Dermis microvascular lymphatic vessel endothelial cell (primary cell): Measurements from ENCODE around the gene DPH7. TPM values are rescaled to one million over a fixed set of nuclear protein-coding genes. Genes with fewer than 3 reads are reported as not detected.
A peak's percentile ranks its signal among the peaks of the same experiment; 100 is the strongest.
"Not testable (repeated sequence)": the region's sequence is repeated elsewhere in the genome, so short reads cannot be mapped to it uniquely, and the experiment has no call there.

Source experiments
- DNase-seq, 2 donors: peaks; one replicate each; pipeline versions ENCODE4 v3.0.0 to v3.0.0-alpha.2; 2010; ENCODE audit warnings: low read depth in 2 of 2
- total RNA-seq: library from RNA; depleted of rRNA; stranded (reverse); fragments of >200 nt; gene quantifications from 2 replicates; pipeline ENCODE4 v1.2.1, GENCODE V29; 2014

DPH7 gene
- total RNA-seq, 1 donor from 2014 or later = 15.5 TPM

DNA sequence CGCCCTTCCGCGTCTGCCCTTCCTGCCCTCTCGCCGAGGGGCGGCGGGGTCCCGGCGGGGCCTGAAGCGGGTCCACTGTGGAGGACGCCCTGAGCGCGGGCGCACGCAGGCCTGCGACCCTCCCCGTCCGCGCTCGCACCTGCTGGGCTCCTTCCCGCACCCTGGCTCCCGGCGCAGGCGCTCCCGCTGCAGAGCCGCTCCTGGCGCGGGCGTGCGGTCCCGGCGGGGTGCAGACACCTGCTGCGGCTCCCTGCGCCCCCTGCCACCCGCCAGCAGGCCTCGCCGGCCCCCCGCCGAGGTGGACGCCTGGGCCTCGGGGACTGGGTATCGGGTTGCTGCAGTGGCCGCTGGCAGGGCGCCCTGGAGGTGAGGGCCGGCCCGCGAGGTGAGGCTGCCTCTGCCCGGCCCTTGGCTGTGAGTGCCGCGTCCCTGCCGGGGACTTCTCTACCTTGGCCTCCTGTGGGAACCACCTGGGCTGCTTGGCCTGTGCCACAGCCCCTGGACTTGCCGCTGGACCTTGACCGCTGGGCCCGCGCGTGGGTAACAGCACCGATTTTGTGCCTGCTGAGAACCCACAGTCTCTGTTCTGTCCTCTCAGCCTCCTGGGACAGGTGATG lies 27.4 kb upstream of the DPH7 start:
- peak in 1 of 2 donors; percentile 18 for DNase-seq

DNA sequence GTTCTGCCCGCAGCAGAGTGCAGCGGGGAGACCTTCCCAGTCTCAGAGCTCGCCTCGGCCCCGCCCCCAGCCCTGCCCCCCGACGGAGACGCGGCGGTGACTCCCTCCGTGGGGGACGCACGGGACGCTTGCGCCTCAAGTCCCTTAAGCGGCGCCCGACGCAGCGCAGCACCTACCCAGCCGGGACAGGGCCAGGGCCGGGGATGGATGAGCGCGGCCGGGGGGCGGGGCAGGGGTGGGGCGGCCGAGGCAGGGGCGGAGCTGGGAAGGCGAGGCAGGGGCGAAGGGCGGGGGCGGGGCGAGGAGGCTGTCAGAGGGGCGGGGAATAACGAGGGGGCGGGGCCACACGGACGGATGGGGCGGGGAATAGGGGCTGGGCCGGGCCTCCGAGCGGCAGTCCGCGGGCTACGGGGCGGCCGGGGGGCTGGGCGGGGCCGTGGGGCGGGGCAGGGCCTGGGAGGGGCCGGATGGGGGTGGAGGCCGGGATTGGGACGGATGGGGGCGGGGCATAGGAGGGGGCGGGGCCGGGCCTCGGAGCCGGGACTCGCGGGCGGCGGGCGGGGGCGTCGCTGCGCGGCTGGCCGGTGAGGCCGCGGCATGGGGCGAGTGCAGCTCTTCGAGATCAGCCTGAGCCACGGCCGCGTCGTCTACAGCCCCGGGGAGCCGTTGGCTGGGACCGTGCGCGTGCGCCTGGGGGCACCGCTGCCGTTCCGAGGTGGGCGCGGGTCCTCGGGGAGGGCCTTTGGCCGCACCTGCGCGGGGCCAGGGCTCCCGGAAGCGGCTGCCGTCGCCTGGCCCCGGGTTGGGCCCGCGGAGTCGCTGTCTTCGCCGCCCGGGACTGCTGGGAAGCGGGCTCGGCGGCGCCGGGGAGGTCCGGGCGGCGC lies 26.6 kb upstream of the DPH7 start, which contains the start of gene ARRDC1:
ARRDC1 (plus strand) TSS at position 566 of the 884 bp plus-strand sequence; CDS start at position 598, 32 bp downstream.
- peak; percentile 61 to 92 for DNase-seq

GRCh38 chr9:137604345-137605086 lies 25.8 kb upstream of the DPH7 start:
- no peak for DNase-seq

- no peak for DNase-seq
These were observed 25.2 kb upstream of the DPH7 start for GRCh38 chr9:137603879-137604278.

DNA sequence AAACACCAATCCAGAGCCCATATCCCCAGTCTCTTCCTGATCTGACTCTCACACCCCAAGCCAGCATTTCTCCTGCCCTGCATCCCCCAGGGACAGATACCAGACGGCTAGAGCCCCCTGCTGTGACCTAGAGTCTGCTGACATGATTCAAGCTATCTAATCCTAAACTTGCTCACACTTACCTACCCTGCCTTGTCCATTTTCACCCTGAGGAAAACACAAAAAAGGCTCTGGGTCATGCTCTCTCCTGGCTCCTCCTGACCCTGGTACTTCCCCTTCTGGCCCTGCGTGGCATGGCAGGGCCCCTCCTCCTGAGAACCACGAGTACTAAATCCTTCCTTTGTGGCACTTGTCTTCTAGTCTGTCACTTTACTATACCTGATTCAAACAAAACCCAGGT lies 23.9 kb upstream of the DPH7 start:
- no peak for DNase-seq

- no peak for DNase-seq
These were observed 20.2 kb upstream of the DPH7 start for GRCh38 chr9:137598943-137599342.

- not testable (repeated sequence) for DNase-seq
These were observed 17.9 kb upstream of the DPH7 start for GRCh38 chr9:137596577-137596976.

DNA sequence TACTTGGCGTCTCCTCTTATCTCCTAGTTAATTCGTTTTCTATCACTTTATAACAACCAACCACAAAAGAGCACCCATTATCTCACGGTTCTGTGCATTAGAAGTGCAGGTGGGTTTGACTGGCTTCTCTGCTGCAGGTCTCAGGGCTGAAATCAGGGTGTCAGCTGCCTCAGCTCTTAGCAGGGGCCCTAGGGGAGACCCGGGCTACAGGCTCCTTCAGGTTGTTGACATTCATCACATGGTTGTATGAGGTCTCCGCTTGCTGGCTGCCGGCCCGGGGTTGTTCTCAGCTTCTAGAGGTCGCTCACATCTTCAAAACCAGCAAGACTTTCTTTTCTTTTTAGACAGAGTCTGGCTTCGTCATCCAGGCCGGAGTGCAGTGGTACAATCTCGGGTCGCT lies 14.5 kb upstream of the DPH7 start:
- DNase-seq = no peak

DNA sequence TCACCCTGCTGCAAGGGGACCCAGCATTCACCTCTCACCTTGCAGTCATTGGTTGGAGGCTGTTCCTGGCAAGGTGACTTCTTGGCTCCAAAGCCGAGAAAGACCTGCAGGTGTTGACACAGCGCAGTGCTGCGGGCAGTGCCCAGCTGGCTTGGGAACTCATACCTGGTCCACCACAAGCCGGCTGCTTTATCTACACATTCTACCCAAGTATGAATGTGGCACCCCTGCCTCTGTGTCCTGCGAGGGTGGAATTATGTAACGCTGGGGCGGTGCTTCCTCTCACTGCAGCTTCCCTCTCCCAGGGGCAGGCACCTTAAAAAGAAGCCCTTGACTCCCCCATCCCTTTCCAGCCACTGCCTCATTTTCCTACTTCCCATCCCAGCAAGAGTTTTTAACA lies 14.0 kb upstream of the DPH7 start:
- DNase-seq = no peak

GRCh38 chr9:137590469-137591383 lies 12.0 kb upstream of the DPH7 start, which contains the start of gene ZMYND19:
Gene ZMYND19 (minus strand): TSS chr9:137590512. CDS start chr9:137590263, 249 bp downstream.
- peak; percentile 72 to 91 for DNase-seq

DNA sequence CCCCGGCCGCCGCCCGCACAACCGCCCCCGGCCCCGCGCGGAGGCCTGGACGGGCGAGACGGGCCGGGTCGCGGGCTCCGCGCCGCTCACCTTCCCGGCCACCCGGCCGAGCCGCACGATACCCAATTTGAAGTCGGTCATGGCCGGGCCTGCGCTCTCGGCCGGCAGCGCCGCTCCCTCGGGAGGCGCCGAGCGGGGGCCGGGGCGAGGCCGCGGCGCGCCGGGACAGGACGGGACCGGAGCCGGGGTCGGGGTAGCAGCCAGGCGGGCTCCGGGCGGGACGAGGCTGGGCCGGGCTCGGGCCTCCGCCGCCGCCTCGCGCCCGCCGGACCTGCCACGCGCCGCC lies 11.4 kb upstream of the DPH7 start:
- no peak for DNase-seq

DNA sequence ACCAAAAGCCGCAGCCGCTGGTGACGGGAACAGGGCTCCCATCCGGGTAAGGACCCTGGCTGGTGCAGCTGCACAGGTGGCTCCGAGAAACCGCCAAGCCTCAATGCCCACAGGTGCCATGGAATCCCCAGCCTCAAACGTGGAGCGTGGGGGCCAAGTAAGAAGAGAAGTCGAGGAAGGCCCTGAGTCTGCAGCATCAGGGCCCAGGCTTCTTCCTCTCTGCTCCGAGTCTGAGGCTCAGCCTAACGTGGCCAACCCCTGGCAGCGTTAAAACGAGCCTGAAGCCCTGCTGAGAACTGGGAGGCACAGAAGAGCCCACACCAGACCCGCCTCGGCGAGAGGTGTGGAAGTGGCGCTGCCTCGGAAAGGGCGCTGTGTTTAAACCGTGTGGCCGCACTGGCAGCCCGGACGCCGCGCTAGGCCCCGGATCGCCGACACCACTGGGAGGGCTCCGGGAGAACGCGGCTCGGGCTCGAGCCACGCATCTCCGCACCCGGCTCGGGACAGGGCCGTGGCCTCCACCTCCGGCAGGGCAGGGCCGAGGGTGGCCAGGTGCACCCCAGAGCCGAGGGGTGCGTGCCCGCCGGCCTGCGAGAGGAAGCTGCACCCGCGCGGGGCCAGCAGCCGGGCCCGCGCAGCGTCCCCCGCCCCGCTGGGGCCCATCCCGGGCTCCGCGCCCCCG lies 10.9 kb upstream of the DPH7 start:
- peak in 1 of 2 donors; percentile 33 for DNase-seq

GRCh38 chr9:137588891-137589290 lies 10.2 kb upstream of the DPH7 start:
- DNase-seq = no peak

DNA sequence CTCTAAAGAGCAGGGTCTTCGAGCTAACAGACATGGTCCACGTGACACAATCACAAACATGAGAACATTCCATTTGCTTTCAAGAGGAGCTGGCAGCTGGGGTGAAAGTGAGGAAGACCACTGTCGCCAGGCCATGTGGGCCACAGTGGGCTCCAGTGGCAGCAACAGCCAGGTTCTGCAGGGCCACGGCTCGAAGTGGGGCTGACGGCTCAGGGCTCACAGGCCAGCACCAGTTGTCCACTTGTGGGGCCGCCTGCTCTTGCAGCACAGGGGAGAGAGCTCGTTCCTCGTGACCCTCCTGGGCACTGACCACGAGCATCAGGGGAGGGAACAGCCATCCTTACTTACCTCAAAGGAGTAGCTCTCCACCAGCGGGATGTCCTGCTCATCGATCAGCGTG lies 9.6 kb upstream of the DPH7 start:
- no peak for DNase-seq

DNA sequence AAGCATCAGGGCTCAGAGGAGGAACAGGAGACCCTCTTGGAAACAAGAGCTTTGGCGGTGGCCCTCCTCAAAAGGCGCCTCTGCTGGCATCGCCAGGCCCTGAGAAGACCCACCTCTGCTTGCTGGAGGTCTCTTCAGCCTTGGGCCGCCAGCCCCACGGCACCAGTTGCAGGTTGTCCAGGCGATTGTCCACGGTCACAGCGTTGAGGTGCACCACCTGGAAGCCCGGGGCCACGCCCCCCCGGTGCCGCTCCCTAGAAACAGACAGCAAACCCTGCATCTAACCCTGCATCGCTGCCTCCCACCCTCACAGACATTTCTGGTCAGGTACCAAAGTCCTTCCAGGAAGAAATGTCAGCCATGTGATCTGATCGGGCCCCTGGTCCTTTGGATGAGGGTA lies 8.1 kb upstream of the DPH7 start:
- no peak for DNase-seq

- DNase-seq = no peak
These were observed 5.2 kb upstream of the DPH7 start for GRCh38 chr9:137583957-137584356.

DNA sequence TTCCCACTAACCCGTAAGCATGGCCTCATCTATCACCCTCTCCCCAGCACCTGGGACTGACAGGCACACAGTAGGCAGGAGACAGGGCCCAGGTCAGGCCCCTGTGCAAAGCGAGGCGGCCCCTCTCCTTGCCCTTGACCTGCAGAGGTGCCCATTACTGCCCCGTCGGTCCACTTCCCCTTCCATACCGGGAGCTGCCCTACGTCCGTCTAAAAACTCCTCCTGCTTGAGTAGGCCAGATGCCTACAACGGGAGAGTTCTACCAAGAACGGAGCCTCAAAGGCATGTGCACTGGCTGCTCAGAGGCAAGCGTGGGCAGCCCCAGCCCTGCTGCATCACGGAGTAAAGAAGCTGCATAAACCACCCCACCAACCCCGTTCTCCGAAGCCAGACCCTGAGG lies 4.6 kb upstream of the DPH7 start:
- DNase-seq = no peak

GRCh38 chr9:137582286-137582860 lies 3.6 kb upstream of the DPH7 start:
- peak; percentile 12 to 29 for DNase-seq

- DNase-seq = no peak
These were observed 2.9 kb upstream of the DPH7 start for GRCh38 chr9:137581361-137582285.
